BLaER1 (cell line): ENCODE results near the gene ARAP3.

ENCODE experiments used
- H3K27ac ChIP-seq: shearing (Covaris generic); formaldehyde crosslinking; 2 replicates; pipeline ENCODE4 v1.8.1; 2022
- H3K27me3 ChIP-seq: shearing (Covaris generic); formaldehyde crosslinking; 2 replicates; pipeline ENCODE4 v1.8.1; 2022
- H3K36me3 ChIP-seq: shearing (Covaris generic); formaldehyde crosslinking; 2 replicates; pipeline ENCODE4 v1.8.1; 2022
- H3K4me1 ChIP-seq: shearing (Covaris generic); formaldehyde crosslinking; 2 replicates; pipeline ENCODE4 v1.8.1; 2022
- H3K4me2 ChIP-seq: shearing (Covaris generic); formaldehyde crosslinking; 2 replicates; pipeline ENCODE4 v1.8.1; 2022
- H3K4me3 ChIP-seq: shearing (Covaris generic); formaldehyde crosslinking; 2 replicates; pipeline ENCODE4 v1.8.1; 2022
- H3K9ac ChIP-seq: shearing (Covaris generic); formaldehyde crosslinking; 2 replicates; pipeline ENCODE4 v1.8.1; 2022
- H3K9me3 ChIP-seq: shearing (Covaris generic); formaldehyde crosslinking; 2 replicates; pipeline ENCODE4 v1.8.1; 2022
- H4K20me1 ChIP-seq: shearing (Covaris generic); formaldehyde crosslinking; 2 replicates; pipeline ENCODE4 v1.8.1; 2022
- Cebpa-rat ChIP-seq: shearing (Covaris generic); IDR thresholded peaks from 2 replicates; pipeline ENCODE4 v1.8.1; 2022

ARAP3 gene

DNA sequence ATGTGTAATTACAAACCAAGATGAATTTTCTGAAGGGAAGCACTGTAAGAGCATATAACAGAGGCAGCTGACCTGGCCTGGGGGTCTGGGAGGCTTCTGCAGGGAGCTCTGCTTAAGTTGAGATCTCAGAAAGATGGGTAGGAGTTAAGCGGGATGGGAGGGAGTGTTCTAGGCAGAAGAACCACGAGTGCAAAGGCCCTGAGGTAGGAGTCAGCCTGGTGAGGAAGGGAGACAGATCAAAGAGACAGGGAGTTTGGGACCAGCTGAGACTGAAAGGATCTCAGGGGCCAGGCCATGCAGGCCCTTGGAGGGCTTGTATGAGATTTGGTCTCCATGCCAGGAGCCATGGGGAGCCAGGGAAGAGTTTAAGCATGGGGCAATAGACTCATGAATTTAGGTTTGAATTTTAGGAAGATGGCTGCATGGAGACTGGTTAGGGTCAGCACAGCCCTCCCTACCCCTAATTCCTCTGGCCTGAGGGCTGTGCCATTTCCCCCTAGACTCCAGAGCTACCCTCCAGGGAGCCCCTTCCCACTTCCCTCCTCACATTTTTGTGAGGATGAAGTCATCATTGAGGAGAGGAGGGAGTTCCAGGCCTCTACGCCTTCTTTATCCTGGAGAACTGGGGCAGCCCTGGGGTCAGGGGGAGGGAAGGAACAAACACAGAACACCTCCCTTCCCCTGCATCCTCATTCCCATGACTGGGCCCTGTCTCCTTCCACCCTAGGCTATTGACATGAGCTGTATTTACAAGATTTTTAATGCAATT, 4.8 kb upstream of the ARAP3 start:
- H3K27ac ChIP-seq = no peak overlapping the region
- H3K27me3 ChIP-seq = no peaks in the 10 kb centered on the region
- no peak overlapping the region for H3K4me2 ChIP-seq
- H3K4me1 ChIP-seq = peaks cover 39% of the 10 kb centered on the region
- no peak for TF ChIP-seq Cebpa-rat
- no peak overlapping the region for H3K9ac ChIP-seq
- no peaks in the 10 kb centered on the region for H3K9me3 ChIP-seq
- no peaks in the 10 kb centered on the region for H4K20me1 ChIP-seq
- no peaks in the 10 kb centered on the region for H3K36me3 ChIP-seq
- H3K4me3 ChIP-seq = no peak overlapping the region

- Histone ChIP-seq H3K36me3 (no peaks in the 10 kb centered on the region), H3K4me3 (no peak overlapping the region), H3K4me2 (peak overlapping the region; percentile 24), H4K20me1 (no peaks in the 10 kb centered on the region), H3K27ac (no peak overlapping the region), H3K4me1 (peaks cover 50% of the 10 kb centered on the region), H3K9me3 (no peaks in the 10 kb centered on the region), H3K27me3 (no peaks in the 10 kb centered on the region), H3K9ac (no peak overlapping the region)
- TF ChIP-seq Cebpa-rat = no peak
Observed at GRCh38 chr5:141685591-141685990, 3.6 kb upstream of the ARAP3 start.

- H3K27ac ChIP-seq = 0 out of 2 replicates have a peak overlapping the region, but pooled peaks have one; percentile 19
- no peak for TF ChIP-seq Cebpa-rat
- peak overlapping the region; percentile 94 for H3K4me2 ChIP-seq
Observed at GRCh38 chr5:141683596-141684141, 1.6 kb upstream of the ARAP3 start.

DNA sequence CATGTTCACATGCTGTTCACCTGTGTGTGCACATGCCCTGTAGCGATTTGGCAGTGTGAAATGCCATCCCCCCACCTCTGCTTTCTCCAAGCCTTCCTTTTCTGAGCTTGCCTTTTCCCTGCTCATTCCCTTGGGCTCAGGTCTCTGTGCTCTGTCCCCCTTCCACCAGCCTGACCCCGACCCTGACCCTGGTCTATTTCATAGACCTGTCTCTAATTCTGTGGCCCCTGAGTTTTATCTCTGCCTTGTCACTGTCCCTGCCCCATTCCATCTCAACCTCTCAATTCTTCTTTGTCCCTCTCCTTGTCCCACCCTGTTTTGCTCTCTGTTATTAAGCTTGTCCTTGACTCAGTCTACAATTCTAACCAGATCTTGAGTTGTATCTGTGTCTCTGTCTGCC, 735 bp downstream of the ARAP3 start:
- Histone ChIP-seq H3K27me3 (no peaks in the 10 kb centered on the region), H3K4me3 (peak overlapping the region; percentile 63; the same call in 1 of the 2 replicates), H4K20me1 (no peaks in the 10 kb centered on the region), H3K9ac (peak overlapping the region; percentile 45; the same call in 1 of the 2 replicates), H3K27ac (0 out of 2 replicates have a peak overlapping the region, but pooled peaks have one; percentile 27), H3K36me3 (no peaks in the 10 kb centered on the region), H3K4me2 (peak overlapping the region; percentile 94), H3K4me1 (peaks cover 62% of the 10 kb centered on the region), H3K9me3 (no peaks in the 10 kb centered on the region)
- TF ChIP-seq Cebpa-rat = no peak

More at GRCh38 chr5:141683596-141684141, 1.6 kb upstream of the ARAP3 start:
- peaks cover 62% of the 10 kb centered on the region for H3K4me1 ChIP-seq
- no peak overlapping the region for H3K4me3 ChIP-seq
- no peaks in the 10 kb centered on the region for H3K27me3 ChIP-seq
- H3K9me3 ChIP-seq = no peaks in the 10 kb centered on the region
- no peaks in the 10 kb centered on the region for H3K36me3 ChIP-seq
- H4K20me1 ChIP-seq = no peaks in the 10 kb centered on the region
- no peak overlapping the region for H3K9ac ChIP-seq

DNA sequence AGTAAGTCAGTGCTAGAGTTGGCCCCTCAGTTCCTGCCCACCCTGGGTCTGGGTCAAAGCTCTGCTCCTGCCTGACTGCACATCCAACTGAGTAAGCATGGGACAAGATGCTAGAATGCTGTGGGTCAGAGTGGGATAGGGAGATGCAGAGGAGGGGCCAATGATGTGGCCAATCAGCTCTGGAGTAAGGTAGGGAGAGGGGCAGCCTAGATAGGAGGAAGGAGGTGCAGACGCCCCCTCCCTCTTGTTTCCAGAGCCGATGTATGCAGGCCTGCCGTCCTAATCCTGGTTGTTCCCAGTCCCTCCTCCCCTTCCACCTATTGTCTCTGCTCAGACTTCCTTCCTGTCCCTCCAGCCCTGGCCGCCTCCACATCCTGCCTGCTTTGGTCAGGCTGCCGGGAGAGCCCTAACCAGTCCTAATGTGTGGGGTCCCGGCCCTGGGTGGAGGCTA, 1.3 kb downstream of the ARAP3 start:
- no peak overlapping the region for H3K27ac ChIP-seq
- no peaks in the 10 kb centered on the region for H3K27me3 ChIP-seq
- no peaks in the 10 kb centered on the region for H3K9me3 ChIP-seq
- no peak for TF ChIP-seq Cebpa-rat
- no peaks in the 10 kb centered on the region for H4K20me1 ChIP-seq
- H3K36me3 ChIP-seq = no peaks in the 10 kb centered on the region
- H3K4me3 ChIP-seq = no peak overlapping the region
- no peak overlapping the region for H3K9ac ChIP-seq
- H3K4me1 ChIP-seq = peaks cover 59% of the 10 kb centered on the region
- H3K4me2 ChIP-seq = peak overlapping the region; percentile 94

GRCh38 chr5:141680178-141680577, 1.9 kb downstream of the ARAP3 start:
- no peak overlapping the region for H3K27ac ChIP-seq

GRCh38 chr5:141677415-141677814, 4.6 kb downstream of the ARAP3 start:
- Histone ChIP-seq H3K4me2 (no peak overlapping the region), H4K20me1 (no peaks in the 10 kb centered on the region), H3K9ac (no peak overlapping the region), H3K36me3 (no peaks in the 10 kb centered on the region), H3K27me3 (no peaks in the 10 kb centered on the region), H3K4me3 (no peak overlapping the region), H3K9me3 (no peaks in the 10 kb centered on the region), H3K27ac (no peak overlapping the region), H3K4me1 (peaks cover 36% of the 10 kb centered on the region)
- no peak for TF ChIP-seq Cebpa-rat

More at GRCh38 chr5:141680178-141680577, 1.9 kb downstream of the ARAP3 start:
- Histone ChIP-seq H3K36me3 (no peaks in the 10 kb centered on the region), H3K27me3 (no peaks in the 10 kb centered on the region), H3K4me3 (no peak overlapping the region), H3K4me1 (peaks cover 53% of the 10 kb centered on the region), H3K9ac (no peak overlapping the region), H3K4me2 (peak overlapping the region; percentile 94; the same call in 1 of the 2 replicates), H3K9me3 (no peaks in the 10 kb centered on the region), H4K20me1 (no peaks in the 10 kb centered on the region)
- no peak for TF ChIP-seq Cebpa-rat

DNA sequence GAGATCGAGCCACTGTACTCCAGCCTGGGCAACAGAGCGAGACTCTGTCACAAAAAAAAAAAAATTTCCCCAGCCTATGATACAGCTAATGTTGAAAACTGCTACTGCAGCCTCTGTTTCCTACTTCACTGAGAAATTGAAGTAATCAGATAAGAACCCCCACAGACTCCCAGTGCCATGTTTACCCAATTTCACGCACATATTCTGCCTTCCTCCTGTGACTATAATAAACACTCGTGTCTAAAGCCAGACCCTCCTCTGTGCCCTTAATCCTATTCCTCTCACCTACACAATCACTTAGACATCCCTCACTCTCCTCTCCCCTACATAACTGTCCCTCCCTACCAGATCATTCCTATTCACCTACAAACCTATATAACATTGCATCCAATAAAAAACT, 6.4 kb downstream of the ARAP3 start:
- Histone ChIP-seq H3K4me3 (no peak overlapping the region), H3K27ac (no peak overlapping the region), H3K9me3 (no peaks in the 10 kb centered on the region), H3K9ac (no peak overlapping the region), H3K36me3 (no peaks in the 10 kb centered on the region), H3K27me3 (no peaks in the 10 kb centered on the region), H3K4me2 (no peak overlapping the region), H4K20me1 (no peaks in the 10 kb centered on the region), H3K4me1 (peaks cover 21% of the 10 kb centered on the region)
- no peak for TF ChIP-seq Cebpa-rat

DNA sequence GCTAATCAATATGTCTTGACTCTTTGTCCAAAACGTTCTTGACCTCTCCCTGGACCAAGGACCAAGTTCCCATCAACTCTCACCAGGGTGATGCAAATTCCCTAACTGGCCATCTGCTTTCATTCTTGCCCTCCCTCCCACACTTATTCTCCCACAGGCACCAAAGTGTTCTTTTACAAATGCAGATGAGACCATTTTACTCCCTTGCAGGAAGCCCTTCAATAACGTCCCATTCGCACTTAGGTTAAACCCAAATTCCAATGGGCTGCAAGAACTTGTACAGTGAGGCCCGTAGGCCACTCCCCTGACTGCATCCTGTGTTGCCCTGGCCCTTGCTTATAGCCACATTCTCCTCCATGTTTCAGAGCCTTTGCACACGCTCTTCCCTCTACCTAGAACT, 7.3 kb downstream of the ARAP3 start:
- Histone ChIP-seq H3K4me3 (no peak overlapping the region), H3K9ac (no peak overlapping the region), H3K27me3 (no peaks in the 10 kb centered on the region), H4K20me1 (no peaks in the 10 kb centered on the region), H3K4me1 (peaks cover 12% of the 10 kb centered on the region), H3K4me2 (no peak overlapping the region), H3K27ac (no peak overlapping the region), H3K36me3 (no peaks in the 10 kb centered on the region), H3K9me3 (no peaks in the 10 kb centered on the region)
- TF ChIP-seq Cebpa-rat = no peak
